ENCODE data around the gene PAGE4.

PAGE4 gene

GRCh38 chrX:49829016-49829415 lies at the start of gene PAGE4:
TSS of gene PAGE4 (plus strand) at chrX:49829303. CDS start at chrX:49830429, 1,126 bp downstream.
- DNase-seq = no peak

GRCh38 chrX:49784747-49785280 lies 44.3 kb upstream of the PAGE4 start:
- DNase-seq = no peak

GRCh38 chrX:49792376-49792775 lies 36.7 kb upstream of the PAGE4 start:
- no peak for DNase-seq

GRCh38 chrX:49793686-49794085 lies 35.4 kb upstream of the PAGE4 start:
- no peak for DNase-seq

- DNase-seq = no peak
These were observed 29.3 kb upstream of the PAGE4 start for GRCh38 chrX:49799828-49800227.

- no peak for DNase-seq
These were observed 19.0 kb upstream of the PAGE4 start for GRCh38 chrX:49809891-49810632.

- DNase-seq = no peak
These were observed 16.9 kb upstream of the PAGE4 start for GRCh38 chrX:49812177-49812576.

- no peak for DNase-seq
These were observed 12.7 kb upstream of the PAGE4 start for GRCh38 chrX:49816435-49816834.

GRCh38 chrX:49838374-49838773 lies 9.3 kb downstream of the PAGE4 start:
- DNase-seq = peak; percentile 8

GRCh38 chrX:49840679-49841078 lies 11.6 kb downstream of the PAGE4 start:
- peak; percentile 66 for DNase-seq

- DNase-seq = no peak
These were observed 13.5 kb downstream of the PAGE4 start for GRCh38 chrX:49842621-49843020.

GRCh38 chrX:49844611-49845010 lies 15.5 kb downstream of the PAGE4 start:
- peak; percentile 54 for DNase-seq

- no peak for DNase-seq
These were observed 16.7 kb downstream of the PAGE4 start for GRCh38 chrX:49845701-49846403.

GRCh38 chrX:49846522-49846921 lies 17.4 kb downstream of the PAGE4 start:
- no peak for DNase-seq

GRCh38 chrX:49848275-49848674 lies 19.2 kb downstream of the PAGE4 start:
- no peak for DNase-seq

GRCh38 chrX:49850028-49850427 lies 20.9 kb downstream of the PAGE4 start:
- DNase-seq = no peak

- DNase-seq = no peak
These were observed 24.6 kb downstream of the PAGE4 start for GRCh38 chrX:49853661-49854060.

GRCh38 chrX:49856819-49857218 lies 27.7 kb downstream of the PAGE4 start:
- DNase-seq = no peak

- DNase-seq = no peak
These were observed 29.2 kb downstream of the PAGE4 start for GRCh38 chrX:49858341-49858740.

GRCh38 chrX:49859491-49859890 lies 30.4 kb downstream of the PAGE4 start:
- DNase-seq = no peak

GRCh38 chrX:49860867-49861535 lies 31.9 kb downstream of the PAGE4 start:
- no peak for DNase-seq

GRCh38 chrX:49862093-49862492 lies 33.0 kb downstream of the PAGE4 start:
- DNase-seq = no peak

- DNase-seq = no peak
These were observed 39.6 kb downstream of the PAGE4 start for GRCh38 chrX:49868739-49869138.

- DNase-seq = peak; percentile 7
These were observed 47.6 kb downstream of the PAGE4 start for GRCh38 chrX:49876750-49877149.
